Panc1 (cell line): ENCODE results near the gene GADL1. TPM values are rescaled to one million over a fixed set of nuclear protein-coding genes. Genes with fewer than 3 reads are reported as not detected.

Experiments
- ATAC-seq: fragments of 200-7000 bp; cut with Tn5 transposase; 2 replicates; pipeline ENCODE4 v1.9.1; 2020; ENCODE audit warnings: mild to moderate bottlenecking, moderate library complexity
- BruUV-seq: library from RNA; stranded (reverse); fragments of 400-500 nt; replicated peaks from 2 replicates; lab custom pipeline; 2021; lab: Mats Ljungman, UMichigan
- CTCF ChIA-PET: fragments of 300-600 bp; sonication (Branson Sonifier 250); formaldehyde crosslinking; loops from one replicate; lab custom pipeline; 2022; ENCODE audit warnings: antibody characterized with exemption; lab: Charles Lee
- POLR2A ChIA-PET: fragments of 300-600 bp; sonication (Branson Sonifier 250); formaldehyde crosslinking; loops from one replicate; lab custom pipeline; 2022; ENCODE audit warnings: antibody characterized with exemption; lab: Charles Lee
- DNase-seq: peaks from one replicate; pipeline ENCODE4 v3.0.0-alpha.2; 2010; ENCODE audit warnings: low read depth, low spot score
- H3K27ac ChIP-seq: 2 replicates; pipeline ENCODE4 v1.5.1; 2011; ENCODE audit warnings: mild to moderate bottlenecking, low read length, inconsistent platforms
- H3K27me3 ChIP-seq: fragments of 200-500 bp; sonication (Bioruptor generic); 2 replicates; pipeline ENCODE4 v1.6.0; 2014; ENCODE audit warnings: low read length, inconsistent platforms; ENCODE audit not compliant: control insufficient read depth, insufficient read depth
- H3K36me3 ChIP-seq: fragments of 200-500 bp; sonication (Bioruptor generic); 2 replicates; pipeline ENCODE4 v1.5.1; 2014; ENCODE audit warnings: inconsistent platforms, mild to moderate bottlenecking, low read length, moderate library complexity; ENCODE audit not compliant: control insufficient read depth, insufficient read depth
- H3K4me1 ChIP-seq: 2 replicates; pipeline ENCODE4 v1.5.1; 2011; ENCODE audit warnings: inconsistent platforms, mild to moderate bottlenecking, low read length, moderate library complexity; ENCODE audit not compliant: control insufficient read depth, insufficient read depth
- H3K4me3 ChIP-seq, 2 experiments: 2 replicates each; pipeline ENCODE4 v1.5.1; 2011 to 2012; ENCODE audit warnings: low read depth in 2 of 2, low read length in 2 of 2, mild to moderate bottlenecking in 2 of 2, inconsistent platforms in 1 of 2, moderate library complexity in 1 of 2
- H3K9me3 ChIP-seq: fragments of 200-500 bp; sonication (Bioruptor generic); 2 replicates; pipeline ENCODE4 v1.5.1; 2014; ENCODE audit warnings: low read depth, mild to moderate bottlenecking, inconsistent platforms, low read length, moderate library complexity; ENCODE audit not compliant: control insufficient read depth, insufficient read depth
- CTCF ChIP-seq: fragments of 450-650 bp; IDR thresholded peaks from 2 replicates; pipeline ENCODE4 v1.5.1; 2017; ENCODE audit warnings: mild to moderate bottlenecking
- POLR2AphosphoS5 ChIP-seq: IDR thresholded peaks from 2 replicates; pipeline ENCODE4 v1.6.1; 2012; ENCODE audit warnings: mild to moderate bottlenecking, low read depth, low read length, moderate library complexity
- REST ChIP-seq, 2 experiments: IDR thresholded peaks; 2 replicates each; pipeline ENCODE4 v1.6.1; 2011 to 2012; ENCODE audit warnings: low read depth in 2 of 2, control low read depth in 1 of 2, low read length in 1 of 2, mild to moderate bottlenecking in 1 of 2, moderate library complexity in 1 of 2; ENCODE audit not compliant: insufficient read depth in 1 of 2
- SIN3A ChIP-seq: IDR thresholded peaks from 2 replicates; pipeline ENCODE4 v1.6.1; 2012; ENCODE audit warnings: low read depth, mild to moderate bottlenecking, low read length, moderate library complexity, borderline replicate concordance; ENCODE audit not compliant: insufficient read depth
- TCF7L2 ChIP-seq: IDR thresholded peaks from 2 replicates; pipeline ENCODE4 v1.6.1; 2011; ENCODE audit warnings: mild to moderate bottlenecking, low read depth, low read length, inconsistent platforms
- in situ Hi-C: cut with HindIII; loops from 2 replicates; pipeline ENCODE4 v1.10.0; 2016; ENCODE audit warnings: low sequenced_read_pairs, low pct_unique_long_range_greater_than_20kb
- intact Hi-C: fragments of 100-400 bp; cut with micrococcal nuclease; formaldehyde crosslinking; loops from one replicate; pipeline ENCODE4 v1.10.0; 2022; ENCODE audit not compliant: unreplicated experiment
- total RNA-seq: library from RNA; stranded (reverse); gene quantifications from one replicate; pipeline ENCODE4 v1.2.1, GENCODE V29; 2021; ENCODE audit not compliant: unreplicated experiment

The GADL1 gene
- total RNA-seq, 1 experiment from 2014 or later, result not detected

- POLR2A ChIA-PET, result interaction anchor here (0.6 kb wide), 1 partner anchor 356 kb away, joined by 5 read pairs; no protein-coding TSS in a partner anchor
- Histone ChIP-seq H3K4me1 (no peaks in the 10 kb centered on the region), H3K9me3 (no peaks in the 10 kb centered on the region), H3K4me3 (no peak overlapping the region), H3K36me3 (no peaks in the 10 kb centered on the region), H3K27me3 (no peaks in the 10 kb centered on the region), H3K27ac (no peak overlapping the region)
- no peak for TF ChIP-seq CTCF
- TF ChIP-seq SIN3A, result no peak
- no peak for TF ChIP-seq TCF7L2
- no peak for TF ChIP-seq POLR2AphosphoS5
- CTCF ChIA-PET, result interaction anchor here (0.6 to 1.1 kb wide), 2 partner anchors 545 to 565 kb away, joined by 3 to 4 read pairs; no protein-coding TSS in a partner anchor
- no peak for ATAC-seq
- in situ Hi-C loops (no loop called here), intact Hi-C loops (loop anchor here (5.0 kb wide), 1 partner anchor 199 kb away; no protein-coding TSS in a partner anchor)
- no peak for DNase-seq
- no TSS peak for BruUV-seq
Measured at GRCh38 chr3:30933478-30934207, 39.2 kb upstream of the GADL1 start.

GRCh38 chr3:30932513-30933098 lies 38.1 kb upstream of the GADL1 start:
- H3K27ac ChIP-seq, result no peak overlapping the region
- TF ChIP-seq SIN3A (no peak), CTCF (no peak), POLR2AphosphoS5 (no peak), REST (IDR thresholded peaks at IDR 0.05; ENCODE audit: insufficient read depth in 1 of 2, low read depth in 2 of 2, low read length in 1 of 2) (no peak), TCF7L2 (no peak)
- BruUV-seq, result no TSS peak
- H3K9me3 ChIP-seq, result no peaks in the 10 kb centered on the region
- intact Hi-C loops, result loop anchor here (5.0 kb wide), 1 partner anchor 200 kb away; no protein-coding TSS in a partner anchor
- ATAC-seq, result no peak
- ChIA-PET CTCF (no interaction called here), POLR2A (interaction anchor here (0.6 kb wide), 1 partner anchor 357 kb away, joined by 5 read pairs; no protein-coding TSS in a partner anchor)
- no peaks in the 10 kb centered on the region for H3K4me1 ChIP-seq
- in situ Hi-C loops, result no loop called here
- H3K36me3 ChIP-seq, result no peaks in the 10 kb centered on the region
- no peak for DNase-seq
- no peaks in the 10 kb centered on the region for H3K27me3 ChIP-seq
- no peak overlapping the region for H3K4me3 ChIP-seq
